Right lobe of liver (tissue), 6 donors: Measurements from ENCODE around the gene SYT3. TPM values are rescaled to one million over a fixed set of nuclear protein-coding genes. Genes with fewer than 3 reads are reported as not detected.

Source experiments
- ATAC-seq, 4 donors: fragments of 200-7000 bp; cut with Tn5 transposase; one replicate each; pipeline ENCODE4 v1.9.1; 2020; ENCODE audit warnings: mild to moderate bottlenecking in 4 of 4, moderate library complexity in 4 of 4
- DNase-seq, 3 donors: peaks; one replicate each; pipeline ENCODE4 v3.0.0-alpha.2; 2020
- H3K27ac ChIP-seq, 3 donors: fragments of 200-600 bp; one replicate each; pipeline ENCODE4 v1.8.0; 2022
- H3K27me3 ChIP-seq, 2 donors: fragments of 200-600 bp; one replicate each; pipeline ENCODE4 v1.8.0; 2022
- H3K36me3 ChIP-seq, 4 donors: fragments of 200-600 bp; sonication (generic) in 1 of 4; one replicate each; pipeline versions ENCODE4 v1.5.1 to v1.8.0; 2017 to 2022; ENCODE audit warnings: control low read depth in 1 of 4
- H3K4me1 ChIP-seq, 4 donors: fragments of 200-600 bp; sonication (generic) in 1 of 4; one replicate each; pipeline versions ENCODE4 v1.5.1 to v1.8.0; 2017 to 2022; ENCODE audit warnings: control low read depth in 1 of 4
- H3K4me3 ChIP-seq, 3 donors: fragments of 200-600 bp; one replicate each; pipeline ENCODE4 v1.8.0; 2022
- H3K9me3 ChIP-seq, 4 donors: fragments of 200-600 bp; sonication (generic) in 1 of 4; one replicate each; pipeline versions ENCODE4 v1.5.1 to v1.8.0; 2017 to 2022; ENCODE audit warnings: control low read depth in 1 of 4
- POLR2A ChIP-seq: fragments of 450-650 bp; IDR thresholded peaks from one replicate; pipeline ENCODE4 v1.6.1; 2017; ENCODE audit warnings: antibody characterized with exemption, mild to moderate bottlenecking
- WGBS: methylation state at CpG from one replicate; pipeline ENCODE4 v1.1.6; 2018; ENCODE audit warnings: low coverage, low lambda C conversion rate; ENCODE audit not compliant: insufficient coverage; ENCODE audit errors: missing lambda C conversion rate; 5-methylcytosine and 5-hydroxymethylcytosine counted together
- intact Hi-C, 2 donors: fragments of 100-400 bp; cut with DNase I; formaldehyde crosslinking; loops; one replicate each; pipeline versions ENCODE4 v1.11.2 to v1.14.1; 2022
- total RNA-seq, 6 experiments: library from RNA; depleted of rRNA in 2 of 6; stranded (reverse); fragments of >200 nt in 2 of 6; fragmentation: NEBNext Ultra II Directional in 3 of 6; extraction: Animal tissue kit (Norgen Biotek cat#: 25700) in 3 of 6; gene quantifications; one replicate each; pipeline versions ENCODE4 v1.1.0 to v1.2.4, GENCODE V29; 2016 to 2023
- TF ChIP-seq, protein P1 (sequence below), 4 donors: fragments of 200-600 bp in 3 of 4; fragments of 450-650 bp in 1 of 4; IDR thresholded peaks; one replicate each; pipeline versions ENCODE4 v1.5.1 to v1.8.0; 2016 to 2022; ENCODE audit warnings: antibody characterized with exemption in 4 of 4, mild to moderate bottlenecking in 2 of 4
- donor health status: DM: no; HTN: yes; CAD: no.
- donor health status: DM: no; HTN: no; CAD: no.
- donor health status: DM: no; HTN: no; CAD: no.
- donor health status: DM: no; HTN: yes; CAD: no.
- donor health status: DM: no; HTN: yes; CAD: no.

SYT3 gene
- total RNA-seq, 6 experiments from 2014 or later = not detected

GRCh38 chr19:50632151-50632835 is 7.4 kb downstream of the SYT3 start:
- Histone ChIP-seq H3K4me1 (no peaks in the 10 kb centered on the region), H3K27me3 (no peaks in the 10 kb centered on the region), H3K4me3 (no peak overlapping the region), H3K36me3 (no peaks in the 10 kb centered on the region), H3K27ac (no peak overlapping the region), H3K9me3 (peaks cover 0 to 4% (median 0%) of the 10 kb centered on the region in 4 donors)
- intact Hi-C loops = no loop called here
- ATAC-seq (peak in 1 of 4 donors; percentile 16), DNase-seq (no peak)
- TF ChIP-seq, protein P1, sequence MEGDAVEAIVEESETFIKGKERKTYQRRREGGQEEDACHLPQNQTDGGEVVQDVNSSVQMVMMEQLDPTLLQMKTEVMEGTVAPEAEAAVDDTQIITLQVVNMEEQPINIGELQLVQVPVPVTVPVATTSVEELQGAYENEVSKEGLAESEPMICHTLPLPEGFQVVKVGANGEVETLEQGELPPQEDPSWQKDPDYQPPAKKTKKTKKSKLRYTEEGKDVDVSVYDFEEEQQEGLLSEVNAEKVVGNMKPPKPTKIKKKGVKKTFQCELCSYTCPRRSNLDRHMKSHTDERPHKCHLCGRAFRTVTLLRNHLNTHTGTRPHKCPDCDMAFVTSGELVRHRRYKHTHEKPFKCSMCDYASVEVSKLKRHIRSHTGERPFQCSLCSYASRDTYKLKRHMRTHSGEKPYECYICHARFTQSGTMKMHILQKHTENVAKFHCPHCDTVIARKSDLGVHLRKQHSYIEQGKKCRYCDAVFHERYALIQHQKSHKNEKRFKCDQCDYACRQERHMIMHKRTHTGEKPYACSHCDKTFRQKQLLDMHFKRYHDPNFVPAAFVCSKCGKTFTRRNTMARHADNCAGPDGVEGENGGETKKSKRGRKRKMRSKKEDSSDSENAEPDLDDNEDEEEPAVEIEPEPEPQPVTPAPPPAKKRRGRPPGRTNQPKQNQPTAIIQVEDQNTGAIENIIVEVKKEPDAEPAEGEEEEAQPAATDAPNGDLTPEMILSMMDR (IDR thresholded peaks at IDR 0.05) = no peak
- no peak for TF ChIP-seq POLR2A
- 48% methylated on average over 6 of the region's 20 CpGs for WGBS

DNA sequence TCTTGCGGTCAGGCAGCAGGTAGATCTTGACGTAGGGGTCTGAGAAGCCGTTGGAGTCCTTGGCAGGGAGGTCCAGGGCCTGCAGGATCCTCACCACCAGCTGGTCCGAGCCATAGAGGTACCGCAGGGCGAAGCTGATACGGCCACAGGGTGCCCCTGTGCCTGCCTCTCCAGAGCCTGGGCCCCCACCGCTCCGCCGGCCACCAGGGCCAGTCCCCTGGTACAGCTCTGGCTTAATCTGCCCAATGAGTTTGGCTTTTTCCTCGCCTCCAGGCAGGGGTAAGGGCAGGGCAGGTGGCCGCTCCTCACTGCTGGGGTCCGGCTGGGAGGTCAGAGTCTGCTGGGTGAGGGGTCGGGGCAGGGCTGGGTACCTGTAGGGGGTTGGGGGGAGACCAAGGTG is 9.9 kb downstream of the SYT3 start:
- H3K4me3 ChIP-seq = no peak overlapping the region
- DNase-seq = no peak
- no peaks in the 10 kb centered on the region for H3K27me3 ChIP-seq
- no peaks in the 10 kb centered on the region for H3K36me3 ChIP-seq
- H3K4me1 ChIP-seq = no peaks in the 10 kb centered on the region
- no peak overlapping the region for H3K27ac ChIP-seq
- H3K9me3 ChIP-seq = peaks cover 0 to 4% (median 0%) of the 10 kb centered on the region in 4 donors
- intact Hi-C loops = no loop called here
- no peak for ATAC-seq
- TF ChIP-seq, protein P1 (IDR thresholded peaks at IDR 0.05) = no peak
- no peak for TF ChIP-seq POLR2A
- no CpG with 5 or more reads among the region's 14 CpGs for WGBS

- H3K9me3 ChIP-seq = peaks cover 0 to 4% (median 0%) of the 10 kb centered on the region in 4 donors
- no peak for ATAC-seq
- 49% methylated on average over 7 of the region's 20 CpGs for WGBS
- no peaks in the 10 kb centered on the region for H3K4me1 ChIP-seq
- H3K36me3 ChIP-seq = no peaks in the 10 kb centered on the region
- intact Hi-C loops = no loop called here
- no peak overlapping the region for H3K4me3 ChIP-seq
- DNase-seq = no peak
- TF ChIP-seq POLR2A = no peak
- TF ChIP-seq, protein P1 (IDR thresholded peaks at IDR 0.05) = no peak
- no peaks in the 10 kb centered on the region for H3K27me3 ChIP-seq
- no peak overlapping the region for H3K27ac ChIP-seq
Observed at GRCh38 chr19:50629194-50629593, 10.5 kb downstream of the SYT3 start.

- Histone ChIP-seq H3K9me3 (no peaks in the 10 kb centered on the region), H3K4me1 (no peaks in the 10 kb centered on the region), H3K27me3 (no peaks in the 10 kb centered on the region), H3K36me3 (no peaks in the 10 kb centered on the region), H3K4me3 (no peak overlapping the region), H3K27ac (no peak overlapping the region)
- no peak for ATAC-seq
- WGBS = 82% methylated on average over 7 of the region's 7 CpGs
- no peak for DNase-seq
- TF ChIP-seq POLR2A = no peak
- TF ChIP-seq, protein P1 (IDR thresholded peaks at IDR 0.05) = no peak
- intact Hi-C loops = no loop called here
Observed at GRCh38 chr19:50628551-50628950, 11.1 kb downstream of the SYT3 start.
